ENCODE measurements around the gene HRNR. TPM values are rescaled to one million over a fixed set of nuclear protein-coding genes. Genes with fewer than 3 reads are reported as not detected.
"Not testable (repeated sequence)": the region's sequence is repeated elsewhere in the genome, so short reads cannot be mapped to it uniquely, and the experiment has no call there.

The HRNR gene
- not detected for total RNA-seq

GRCh38 chr1:152224093-152224492 is at the start of gene HRNR:
Gene HRNR, minus strand, starts transcription at chr1:152224193. Its CDS starts 940 bp downstream, at chr1:152223253.
- TF ChIP-seq CTCF (IDR thresholded peaks at IDR 0.05): no peak
- DNase-seq (ENCODE audit: low spot score) (no peak), ATAC-seq (ENCODE audit: low FRiP score) (no peak)

GRCh38 chr1:152256394-152256793 is 32.4 kb upstream of the HRNR start:
- not testable (repeated sequence) for DNase-seq (ENCODE audit: low spot score); ATAC-seq (ENCODE audit: low FRiP score)

- ATAC-seq (ENCODE audit: low FRiP score): no peak
- no peak for DNase-seq (ENCODE audit: low spot score)
- TF ChIP-seq CTCF (IDR thresholded peaks at IDR 0.05): no peak
Observed at GRCh38 chr1:152252157-152252556, 28.2 kb upstream of the HRNR start.

GRCh38 chr1:152251391-152251790 is 27.4 kb upstream of the HRNR start:
- ATAC-seq (ENCODE audit: low FRiP score) (no peak), DNase-seq (ENCODE audit: low spot score) (no peak)
- TF ChIP-seq CTCF (IDR thresholded peaks at IDR 0.05): no peak

GRCh38 chr1:152247316-152247715 is 23.3 kb upstream of the HRNR start:
- ATAC-seq (ENCODE audit: low FRiP score) (no peak), DNase-seq (ENCODE audit: low spot score) (no peak)
- TF ChIP-seq CTCF (IDR thresholded peaks at IDR 0.05): no peak

GRCh38 chr1:152244576-152245273 is 20.7 kb upstream of the HRNR start:
- no peak for DNase-seq (ENCODE audit: low spot score)
- ATAC-seq (ENCODE audit: low FRiP score): no peak
- TF ChIP-seq CTCF (IDR thresholded peaks at IDR 0.05): no peak

GRCh38 chr1:152237093-152237492 is 13.1 kb upstream of the HRNR start:
- DNase-seq (ENCODE audit: low spot score) (no peak), ATAC-seq (ENCODE audit: low FRiP score) (no peak)
- no peak for TF ChIP-seq CTCF (IDR thresholded peaks at IDR 0.05)

Data from omental fat pad (tissue), 4 donors.